GM18909 (cell line): ENCODE data around the gene USP46.
A peak's percentile ranks its signal among the peaks of the same experiment; 100 is the strongest.

Experiments
- ATAC-seq: cut with Tn5 transposase; IDR thresholded peaks from one replicate; pipeline ENCODE4 v1.9.1; 2021; ENCODE audit warnings: mild to moderate bottlenecking; ENCODE audit not compliant: unreplicated experiment, poor library complexity

Gene USP46

DNA sequence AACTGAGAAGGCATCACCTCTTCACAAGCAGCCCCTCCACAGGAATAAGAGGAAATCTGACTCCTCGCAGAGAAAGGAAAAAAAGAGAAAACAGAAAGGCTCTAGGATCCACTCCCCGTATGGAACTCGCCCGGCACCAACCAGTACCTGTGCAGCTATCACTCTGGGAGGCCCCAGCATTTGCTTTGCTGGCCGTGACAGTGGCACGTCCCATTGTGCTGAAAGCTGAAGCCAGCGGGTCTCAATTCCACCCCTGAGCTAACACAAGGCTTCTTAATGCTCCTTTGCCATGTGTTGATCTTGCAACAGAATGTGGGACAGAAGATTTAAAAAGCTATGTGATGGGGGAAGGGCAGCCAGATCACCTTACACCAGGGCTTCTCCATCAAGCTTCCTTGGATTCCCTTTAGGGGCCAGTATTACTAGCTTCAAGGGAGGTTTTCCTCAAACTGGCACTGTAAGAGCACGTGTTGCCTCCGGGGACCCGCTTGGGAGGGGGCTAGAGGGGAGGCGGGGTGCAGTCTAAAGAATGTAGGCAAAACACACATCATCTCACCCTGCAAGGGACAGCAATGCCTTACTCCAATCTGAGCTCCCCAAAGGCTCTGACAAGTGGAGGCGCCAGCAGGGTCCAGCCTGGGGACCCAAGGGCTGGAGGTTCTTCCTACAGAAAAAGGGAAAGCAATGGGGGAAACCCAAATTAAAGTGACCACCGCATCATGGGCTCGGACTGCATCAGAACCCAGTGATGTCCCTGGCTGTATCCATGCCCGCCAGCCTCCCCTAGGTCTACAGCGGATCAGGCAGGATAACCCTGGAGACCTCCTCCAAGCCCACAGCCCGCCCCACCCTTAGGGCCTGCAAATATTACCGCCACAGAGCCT is 1.2 kb downstream of the USP46 start:
- no peak for ATAC-seq

DNA sequence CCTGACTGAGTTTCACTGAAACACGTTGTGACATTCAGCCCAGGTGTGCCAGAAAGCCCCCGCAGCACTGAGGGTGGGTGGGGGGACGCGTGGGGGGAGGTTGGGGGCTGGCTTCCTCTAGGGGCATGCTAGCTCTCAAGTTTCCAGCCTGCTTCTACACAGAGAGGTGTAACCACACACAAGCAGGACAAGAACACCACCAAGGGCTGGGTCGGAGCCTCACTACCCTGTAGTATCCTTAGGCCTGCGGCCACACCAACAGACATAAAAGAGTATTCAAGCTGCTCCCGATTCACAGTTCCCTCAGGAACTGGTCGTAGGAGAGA is 1.8 kb downstream of the USP46 start:
- no peak for ATAC-seq

- no peak for ATAC-seq
Measured at GRCh38 chr4:52655506-52655905, 3.6 kb downstream of the USP46 start.

- no peak for ATAC-seq
Measured at GRCh38 chr4:52651996-52652672, 7.0 kb downstream of the USP46 start.

- ATAC-seq = no peak
Measured at GRCh38 chr4:52648836-52649235, 10.3 kb downstream of the USP46 start.

GRCh38 chr4:52646741-52647140 is 12.4 kb downstream of the USP46 start:
- ATAC-seq = no peak

DNA sequence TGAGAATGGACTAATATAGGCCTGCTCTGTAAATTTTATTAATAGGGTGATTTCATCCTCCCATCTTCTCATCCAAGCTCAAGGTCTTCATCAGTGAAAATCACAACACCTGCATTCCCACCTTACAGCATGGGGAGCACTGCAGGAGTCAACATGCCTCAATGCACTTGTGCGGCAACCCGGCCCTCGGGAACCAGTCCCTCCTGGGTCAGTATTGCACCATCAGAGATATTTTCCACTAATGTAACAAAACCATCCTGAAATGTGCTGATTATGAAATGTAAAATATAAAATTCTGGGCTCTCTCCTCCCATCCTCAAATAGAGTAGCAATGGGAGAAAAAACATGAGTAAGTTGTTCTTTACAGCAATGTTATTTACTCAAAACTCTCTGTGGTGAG is 13.0 kb downstream of the USP46 start:
- no peak for ATAC-seq

DNA sequence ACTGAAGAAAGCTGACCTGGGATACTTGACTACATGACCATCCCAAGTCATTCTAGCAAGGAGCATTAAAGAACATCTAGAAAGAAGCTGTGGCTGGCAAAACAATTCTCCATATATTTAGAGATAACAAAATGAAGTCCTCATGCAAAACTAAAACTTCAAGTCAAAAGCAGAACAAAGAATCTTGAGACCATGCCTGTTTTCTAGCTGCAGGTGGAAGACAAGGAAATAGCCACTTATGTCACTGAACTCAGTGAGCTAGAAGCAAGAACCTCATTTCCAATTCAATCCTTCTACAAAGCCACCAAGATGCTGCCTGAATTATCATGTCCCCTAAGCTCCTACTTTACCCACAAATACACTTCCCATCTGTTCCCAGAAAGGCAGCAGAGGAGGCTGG is 13.8 kb downstream of the USP46 start:
- peak; percentile 28 for ATAC-seq

DNA sequence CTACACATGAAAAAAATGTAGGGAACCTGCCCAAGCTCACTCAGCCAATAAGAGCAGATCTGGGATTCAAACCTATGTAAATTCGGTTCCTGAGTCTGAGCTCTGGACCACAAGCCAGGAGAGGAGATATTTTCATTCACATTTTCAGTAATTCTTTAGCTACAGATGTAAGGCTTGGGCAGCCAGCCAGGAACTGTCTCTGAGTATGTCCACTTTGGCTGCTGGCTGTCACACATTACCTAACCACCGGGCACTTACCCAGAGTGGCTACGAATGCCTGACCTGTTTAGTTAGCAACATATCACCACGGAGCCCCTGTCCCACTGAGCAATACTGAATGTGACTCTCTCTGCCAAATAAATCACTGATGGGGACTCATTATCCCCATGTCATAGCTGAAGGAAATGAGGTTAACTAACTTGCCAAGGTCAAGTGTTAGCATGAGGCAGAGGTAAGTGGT is 15.3 kb downstream of the USP46 start:
- ATAC-seq = peak; percentile 40

GRCh38 chr4:52643190-52643589 is 15.9 kb downstream of the USP46 start:
- no peak for ATAC-seq

GRCh38 chr4:52641854-52642563 is 17.1 kb downstream of the USP46 start:
- peak; percentile 84 for ATAC-seq

DNA sequence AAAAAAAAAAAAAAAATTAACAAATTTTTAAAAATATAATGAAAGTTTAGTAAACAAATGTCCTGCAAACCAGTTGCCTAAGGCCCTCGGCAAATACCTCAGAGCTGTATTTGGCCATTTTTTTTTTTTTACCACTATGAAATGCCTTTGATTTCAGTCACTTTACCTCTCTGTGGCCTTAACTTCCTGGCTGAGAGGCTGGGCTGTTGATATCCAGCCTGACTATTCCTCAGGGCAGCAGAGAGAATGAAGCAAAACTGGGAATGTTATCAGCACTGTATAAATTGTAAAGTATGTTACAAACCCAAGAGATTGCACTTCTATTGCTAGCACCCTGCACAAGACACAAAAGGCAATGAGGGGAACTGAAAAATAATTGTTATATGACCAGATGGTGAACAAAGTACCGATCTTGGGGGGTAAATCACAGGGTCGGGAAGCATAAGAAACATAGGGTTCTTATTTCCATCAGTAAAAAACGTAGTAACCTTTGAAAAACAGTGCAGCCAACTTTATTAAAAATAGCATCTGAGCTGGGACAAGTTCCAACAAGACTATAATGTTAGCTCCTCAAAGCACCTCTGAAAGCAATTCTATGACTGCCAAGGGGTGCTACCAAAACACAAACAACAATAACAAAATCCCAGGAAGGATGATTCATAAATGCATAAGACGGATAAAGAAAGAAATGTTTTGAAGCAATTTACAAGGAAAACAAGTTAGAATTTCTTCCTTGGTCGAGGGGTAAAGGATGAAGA is 18.1 kb downstream of the USP46 start:
- ATAC-seq = no peak

DNA sequence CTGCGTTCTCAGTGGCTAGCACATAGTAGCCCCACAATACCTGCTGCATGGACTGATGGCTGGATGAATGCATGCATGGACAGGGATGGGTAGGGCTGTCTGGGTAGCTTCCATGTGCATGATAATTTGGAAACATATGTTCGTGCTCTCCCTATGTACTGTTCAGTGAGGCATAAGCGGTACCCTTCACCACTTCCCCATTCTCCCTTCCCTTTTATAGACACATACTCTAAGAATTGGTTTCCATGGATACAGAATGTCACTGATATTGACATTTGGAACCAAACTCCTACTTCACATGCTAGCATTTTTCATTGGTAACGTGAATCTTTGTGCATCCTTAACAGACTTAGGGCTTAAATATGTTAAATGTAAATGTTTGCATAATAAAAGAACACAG is 20.4 kb downstream of the USP46 start:
- ATAC-seq = peak; percentile 50

DNA sequence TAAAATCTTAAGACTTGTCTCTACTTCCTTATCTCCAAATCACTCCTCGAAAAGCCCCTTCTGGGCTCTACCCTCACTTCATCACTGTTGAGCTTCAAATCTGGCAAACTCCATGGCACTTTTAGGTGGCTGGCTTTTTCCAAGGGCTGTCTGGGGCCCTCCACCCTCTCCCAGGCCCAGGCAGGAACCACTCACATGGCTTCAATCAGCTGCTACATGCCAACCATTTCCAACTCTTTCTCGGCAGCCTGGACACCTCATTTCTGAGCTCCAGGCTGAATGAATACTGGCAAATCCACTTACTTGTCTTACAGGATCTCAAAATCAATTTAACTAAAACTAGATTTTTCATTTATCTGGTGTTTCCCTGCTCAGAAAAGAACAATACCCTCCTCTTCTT is 22.0 kb downstream of the USP46 start:
- no peak for ATAC-seq

- no peak for ATAC-seq
Measured at GRCh38 chr4:52635560-52635959, 23.5 kb downstream of the USP46 start.

DNA sequence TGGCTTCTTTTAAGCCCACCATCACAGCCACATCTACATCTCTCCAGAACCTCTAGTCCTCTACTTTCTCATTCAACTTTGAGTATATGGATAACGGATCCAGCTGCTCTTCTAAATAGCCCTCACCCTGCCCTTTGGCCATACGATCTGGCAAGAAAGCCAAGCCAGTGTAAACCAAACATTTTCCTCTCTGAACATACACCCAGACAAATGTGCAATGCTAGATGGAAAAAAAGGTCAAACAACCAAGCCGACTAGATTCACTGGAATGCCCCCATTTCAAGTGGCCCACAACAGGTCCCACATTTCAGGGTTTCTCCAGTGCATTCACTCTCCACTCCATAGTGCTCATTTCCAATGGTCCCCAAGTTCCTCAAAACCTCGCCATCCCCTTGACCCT is 24.0 kb downstream of the USP46 start:
- no peak for ATAC-seq

- ATAC-seq = no peak
Measured at GRCh38 chr4:52633846-52634245, 25.3 kb downstream of the USP46 start.

DNA sequence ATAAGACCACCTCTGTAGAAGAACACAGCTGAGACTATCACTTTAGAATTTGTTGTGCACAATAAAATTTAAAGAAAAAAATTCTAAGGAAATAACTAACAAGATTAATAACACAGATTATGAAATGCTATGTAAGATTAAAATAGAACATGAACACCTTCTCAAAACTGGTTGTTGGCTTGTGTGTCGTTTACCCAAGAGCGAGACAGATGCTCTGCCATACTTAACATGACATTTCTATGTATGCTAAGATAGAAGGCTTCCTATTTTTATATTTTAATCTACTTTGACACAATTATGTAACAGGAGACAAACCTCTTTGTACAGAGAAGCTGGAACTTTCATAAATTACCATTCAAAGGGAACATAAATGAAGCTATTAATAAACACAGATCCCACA is 30.1 kb downstream of the USP46 start:
- no peak for ATAC-seq

- no peak for ATAC-seq
Measured at GRCh38 chr4:52628543-52628942, 30.6 kb downstream of the USP46 start.

- no peak for ATAC-seq
Measured at GRCh38 chr4:52627876-52628275, 31.2 kb downstream of the USP46 start.
